Erythroblast (primary cell): ENCODE data around the gene EFCAB10.
"Not testable (repeated sequence)": the region's sequence is repeated elsewhere in the genome, so short reads cannot be mapped to it uniquely, and the experiment has no call there.

Experiments used
- GATA1 ChIP-seq: IDR thresholded peaks from 2 replicates; pipeline ENCODE4 v1.6.1; 2011; ENCODE audit warnings: low read depth, mild to moderate bottlenecking, control low read depth, low read length, moderate library complexity
- POLR2A ChIP-seq: IDR thresholded peaks from 2 replicates; pipeline ENCODE4 v1.6.1; 2011; ENCODE audit warnings: mild to moderate bottlenecking, low read length

GRCh38 chr7:105599080-105599479 is 17.8 kb upstream of the EFCAB10 start:
- not testable (repeated sequence) for TF ChIP-seq POLR2A, GATA1
